ENCODE results near the gene SLC28A3. TPM values are rescaled to one million over a fixed set of nuclear protein-coding genes. Genes with fewer than 3 reads are reported as not detected.

SLC28A3 gene
- total RNA-seq, 1 donor = 0.72 TPM

GRCh38 chr9:84339503-84339902, 1.1 kb downstream of the SLC28A3 start:
- H2AFZ ChIP-seq (ENCODE audit: low read length) = no peak overlapping the region
- no peaks in the 10 kb centered on the region for H4K20me1 ChIP-seq (ENCODE audit: insufficient read depth, low read length)
- H3K4me1 ChIP-seq (ENCODE audit: insufficient read depth, low read length) = peaks cover 3% of the 10 kb centered on the region
- no peak for DNase-seq (ENCODE audit: insufficient read length, low spot score, missing footprints)
- H3K9me3 ChIP-seq (ENCODE audit: low read depth, low read length) = no peaks in the 10 kb centered on the region
- no peak overlapping the region for H3K4me2 ChIP-seq (ENCODE audit: insufficient read depth, low read length)
- no peaks in the 10 kb centered on the region for H3K36me3 ChIP-seq (ENCODE audit: insufficient read depth, low read length)
- no peaks in the 10 kb centered on the region for H3K27me3 ChIP-seq (ENCODE audit: insufficient read depth, low read length)
- H3K4me3 ChIP-seq (ENCODE audit: insufficient read depth, low read length) = no peak overlapping the region
- no peaks in the 10 kb centered on the region for H3K79me2 ChIP-seq (ENCODE audit: insufficient read depth, low read length)
- no peak for TF ChIP-seq CTCF (IDR thresholded peaks at IDR 0.05; ENCODE audit: extremely low read depth, low read depth, low read length)
- no peak overlapping the region for H3K27ac ChIP-seq (ENCODE audit: low read depth, low read length)

- no peak for DNase-seq (ENCODE audit: insufficient read length, low spot score, missing footprints)
- H3K4me3 ChIP-seq (ENCODE audit: insufficient read depth, low read length) = no peak overlapping the region
Observed at GRCh38 chr9:84338792-84339191, 1.8 kb downstream of the SLC28A3 start.

GRCh38 chr9:84337252-84337651, 3.3 kb downstream of the SLC28A3 start:
- Histone ChIP-seq H3K4me3 (ENCODE audit: insufficient read depth, low read length) (no peak overlapping the region), H3K27me3 (ENCODE audit: insufficient read depth, low read length) (no peaks in the 10 kb centered on the region), H2AFZ (ENCODE audit: low read length) (no peak overlapping the region), H3K4me1 (ENCODE audit: insufficient read depth, low read length) (no peaks in the 10 kb centered on the region), H3K79me2 (ENCODE audit: insufficient read depth, low read length) (no peaks in the 10 kb centered on the region), H3K27ac (ENCODE audit: low read depth, low read length) (no peak overlapping the region), H3K36me3 (ENCODE audit: insufficient read depth, low read length) (no peaks in the 10 kb centered on the region), H3K9me3 (ENCODE audit: low read depth, low read length) (no peaks in the 10 kb centered on the region), H4K20me1 (ENCODE audit: insufficient read depth, low read length) (no peaks in the 10 kb centered on the region), H3K4me2 (ENCODE audit: insufficient read depth, low read length) (no peak overlapping the region)
- no peak for DNase-seq (ENCODE audit: insufficient read length, low spot score, missing footprints)
- no peak for TF ChIP-seq CTCF (IDR thresholded peaks at IDR 0.05; ENCODE audit: extremely low read depth, low read depth, low read length)

More at GRCh38 chr9:84338792-84339191, 1.8 kb downstream of the SLC28A3 start:
- no peaks in the 10 kb centered on the region for H3K36me3 ChIP-seq (ENCODE audit: insufficient read depth, low read length)
- H4K20me1 ChIP-seq (ENCODE audit: insufficient read depth, low read length) = no peaks in the 10 kb centered on the region
- no peak overlapping the region for H3K27ac ChIP-seq (ENCODE audit: low read depth, low read length)
- no peaks in the 10 kb centered on the region for H3K9me3 ChIP-seq (ENCODE audit: low read depth, low read length)
- no peak overlapping the region for H2AFZ ChIP-seq (ENCODE audit: low read length)
- peaks cover 3% of the 10 kb centered on the region for H3K4me1 ChIP-seq (ENCODE audit: insufficient read depth, low read length)
- no peaks in the 10 kb centered on the region for H3K27me3 ChIP-seq (ENCODE audit: insufficient read depth, low read length)
- H3K79me2 ChIP-seq (ENCODE audit: insufficient read depth, low read length) = no peaks in the 10 kb centered on the region
- no peak for TF ChIP-seq CTCF (IDR thresholded peaks at IDR 0.05; ENCODE audit: extremely low read depth, low read depth, low read length)
- H3K4me2 ChIP-seq (ENCODE audit: insufficient read depth, low read length) = no peak overlapping the region

- no peak overlapping the region for H3K4me2 ChIP-seq (ENCODE audit: insufficient read depth, low read length)
- H3K27me3 ChIP-seq (ENCODE audit: insufficient read depth, low read length) = no peaks in the 10 kb centered on the region
- no peak for TF ChIP-seq CTCF (IDR thresholded peaks at IDR 0.05; ENCODE audit: extremely low read depth, low read depth, low read length)
- peaks cover 2% of the 10 kb centered on the region for H3K9me3 ChIP-seq (ENCODE audit: low read depth, low read length)
- peak; percentile 36 for DNase-seq (ENCODE audit: insufficient read length, low spot score, missing footprints)
- no peak overlapping the region for H3K27ac ChIP-seq (ENCODE audit: low read depth, low read length)
- H3K4me1 ChIP-seq (ENCODE audit: insufficient read depth, low read length) = no peaks in the 10 kb centered on the region
- no peaks in the 10 kb centered on the region for H4K20me1 ChIP-seq (ENCODE audit: insufficient read depth, low read length)
- no peaks in the 10 kb centered on the region for H3K79me2 ChIP-seq (ENCODE audit: insufficient read depth, low read length)
- H3K4me3 ChIP-seq (ENCODE audit: insufficient read depth, low read length) = no peak overlapping the region
- H3K36me3 ChIP-seq (ENCODE audit: insufficient read depth, low read length) = no peaks in the 10 kb centered on the region
- peak overlapping the region; percentile 53 for H2AFZ ChIP-seq (ENCODE audit: low read length)
Observed at GRCh38 chr9:84331119-84331809, 9.3 kb downstream of the SLC28A3 start.

Data from osteoblast (primary cell).